Measurements from ENCODE around the gene LHFPL2. TPM values are rescaled to one million over a fixed set of nuclear protein-coding genes. Genes with fewer than 3 reads are reported as not detected.

LHFPL2 gene
- total RNA-seq, 2 experiments from 2014 or later = 0.19 to 0.25 TPM

GRCh38 chr5:78501411-78502352 is 146.9 kb downstream of the LHFPL2 start:
- H3K4me3 Mint-ChIP-seq = no peak overlapping the region
- intact Hi-C loops (cut with DNase I, micrococcal nuclease) = no loop called here
- H3K9me3 Mint-ChIP-seq = no peaks in the 10 kb centered on the region
- Histone ChIP-seq H3K27me3 (ENCODE audit: control insufficient read depth in 1 of 2, insufficient read depth in 2 of 2, low read length in 2 of 2) (peaks cover 23 to 35% of the 10 kb centered on the region in 2 experiments), H3K4me3 (ENCODE audit: low read length) (no peak overlapping the region), H3K36me3 (ENCODE audit: insufficient read depth, low read length) (no peaks in the 10 kb centered on the region), H3K27ac (ENCODE audit: low read depth in 1 of 2, low read length in 2 of 2) (no peak overlapping the region), H3K4me1 (ENCODE audit: insufficient read depth, low read length) (no peaks in the 10 kb centered on the region), H3K9me3 (ENCODE audit: control insufficient read depth in 1 of 2, insufficient read depth in 1 of 2, low read length in 2 of 2) (no peaks in the 10 kb centered on the region)
- no peaks in the 10 kb centered on the region for H3K4me1 Mint-ChIP-seq (ENCODE audit: low read depth)
- H3K36me3 Mint-ChIP-seq (ENCODE audit: low read depth) = no peaks in the 10 kb centered on the region
- TF ChIP-seq CTCF (IDR thresholded peaks at IDR 0.05) = no peak
- no peak overlapping the region for H3K27ac Mint-ChIP-seq
- CTCF ChIA-PET = no interaction called here
- DNase-seq = no peak
- peaks cover 91% of the 10 kb centered on the region for H3K27me3 Mint-ChIP-seq
- no peak for ATAC-seq (ENCODE audit: poor library complexity)
- POLR2A ChIA-PET = no interaction called here

GRCh38 chr5:78500871-78501270 is 147.7 kb downstream of the LHFPL2 start:
- peaks cover 86% of the 10 kb centered on the region for H3K27me3 Mint-ChIP-seq
- no peaks in the 10 kb centered on the region for H3K4me1 Mint-ChIP-seq (ENCODE audit: low read depth)
- Histone ChIP-seq H3K4me1 (ENCODE audit: insufficient read depth, low read length) (no peaks in the 10 kb centered on the region), H3K36me3 (ENCODE audit: insufficient read depth, low read length) (no peaks in the 10 kb centered on the region), H3K9me3 (ENCODE audit: control insufficient read depth in 1 of 2, insufficient read depth in 1 of 2, low read length in 2 of 2) (no peaks in the 10 kb centered on the region), H3K27ac (ENCODE audit: low read depth in 1 of 2, low read length in 2 of 2) (no peak overlapping the region), H3K4me3 (ENCODE audit: low read length) (no peak overlapping the region), H3K27me3 (ENCODE audit: control insufficient read depth in 1 of 2, insufficient read depth in 2 of 2, low read length in 2 of 2) (peaks cover 23 to 27% of the 10 kb centered on the region in 2 experiments)
- ATAC-seq (ENCODE audit: poor library complexity) (no peak), DNase-seq (no peak)
- CTCF ChIA-PET = no interaction called here
- no peak for TF ChIP-seq CTCF (IDR thresholded peaks at IDR 0.05)
- H3K27ac Mint-ChIP-seq = no peak overlapping the region
- intact Hi-C loops (cut with DNase I, micrococcal nuclease) = no loop called here
- no peak overlapping the region for H3K4me3 Mint-ChIP-seq
- no peaks in the 10 kb centered on the region for H3K36me3 Mint-ChIP-seq (ENCODE audit: low read depth)
- POLR2A ChIA-PET = no interaction called here
- no peaks in the 10 kb centered on the region for H3K9me3 Mint-ChIP-seq

GRCh38 chr5:78500028-78500427 is 148.5 kb downstream of the LHFPL2 start:
- Mint-ChIP-seq H3K4me1 (ENCODE audit: low read depth) (no peaks in the 10 kb centered on the region), H3K27me3 (peaks cover 77% of the 10 kb centered on the region), H3K27ac (no peak overlapping the region), H3K4me3 (no peak overlapping the region), H3K9me3 (no peaks in the 10 kb centered on the region), H3K36me3 (ENCODE audit: low read depth) (no peaks in the 10 kb centered on the region)
- no peak for TF ChIP-seq CTCF (IDR thresholded peaks at IDR 0.05)
- Histone ChIP-seq H3K4me1 (ENCODE audit: insufficient read depth, low read length) (no peaks in the 10 kb centered on the region), H3K27me3 (ENCODE audit: control insufficient read depth in 1 of 2, insufficient read depth in 2 of 2, low read length in 2 of 2) (peaks cover 22 to 23% of the 10 kb centered on the region in 2 experiments), H3K4me3 (ENCODE audit: low read length) (no peak overlapping the region), H3K36me3 (ENCODE audit: insufficient read depth, low read length) (no peaks in the 10 kb centered on the region), H3K27ac (ENCODE audit: low read depth in 1 of 2, low read length in 2 of 2) (no peak overlapping the region), H3K9me3 (ENCODE audit: control insufficient read depth in 1 of 2, insufficient read depth in 1 of 2, low read length in 2 of 2) (no peaks in the 10 kb centered on the region)
- ATAC-seq (ENCODE audit: poor library complexity) = no peak
- intact Hi-C loops (cut with DNase I, micrococcal nuclease) = no loop called here
- CTCF ChIA-PET = no interaction called here
- no peak for DNase-seq
- POLR2A ChIA-PET = no interaction called here
